VCaP (cell line): ENCODE measurements around the gene GGA1.

Source experiments
- H3K27ac ChIP-seq: fragments of 450-650 bp; 2 replicates; pipeline ENCODE4 v1.5.1; 2017
- CTCF ChIP-seq: fragments of 450-650 bp; conservative IDR thresholded peaks from 2 replicates; pipeline ENCODE4 v1.5.1; 2017; ENCODE audit warnings: mild to moderate bottlenecking, moderate library complexity

Gene GGA1

DNA sequence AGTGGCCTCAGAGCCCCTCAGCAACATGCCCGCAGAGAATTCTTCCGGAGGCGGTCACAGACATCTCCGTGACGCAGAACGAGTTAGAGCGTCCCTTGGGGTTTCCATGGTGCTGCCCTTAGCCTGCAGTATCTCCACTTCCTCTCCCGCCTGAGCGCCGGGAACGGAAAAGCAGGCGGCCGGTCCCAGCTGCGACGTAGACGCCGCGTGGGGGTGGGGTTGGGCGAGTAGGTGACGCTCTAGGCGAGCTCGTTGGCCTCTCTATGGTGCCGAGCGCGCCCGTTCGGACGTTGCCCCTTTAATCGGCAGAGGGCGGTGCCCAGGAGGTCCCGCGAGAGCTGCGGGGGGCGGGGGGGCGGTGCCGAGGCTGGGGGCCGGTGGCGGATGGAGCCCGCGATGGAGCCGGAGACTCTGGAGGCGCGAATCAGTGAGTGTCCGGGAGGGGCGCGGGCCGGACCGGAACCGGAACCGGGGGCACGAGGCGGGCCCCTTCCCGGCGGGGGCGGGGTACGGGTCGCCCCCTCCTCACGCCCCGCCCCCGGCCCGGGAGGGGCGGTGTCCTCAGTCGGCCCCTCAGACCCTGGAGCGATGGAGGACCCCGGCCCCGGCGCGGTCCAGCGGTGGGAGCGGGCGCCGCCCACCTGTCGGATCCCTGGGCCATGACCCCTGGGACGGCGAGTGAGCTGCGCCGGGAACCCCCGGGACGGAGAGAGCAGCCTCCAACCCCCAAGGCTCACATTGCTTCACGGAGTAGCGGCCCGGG lies at the start of gene GGA1:
Gene GGA1, plus strand, starts transcription at position 358 of the 763 bp plus-strand sequence. Its CDS starts 27 bp downstream, at position 385.
- TF ChIP-seq CTCF: no peak
- H3K27ac ChIP-seq: peak within 1 kb of the TSS; percentile 96

DNA sequence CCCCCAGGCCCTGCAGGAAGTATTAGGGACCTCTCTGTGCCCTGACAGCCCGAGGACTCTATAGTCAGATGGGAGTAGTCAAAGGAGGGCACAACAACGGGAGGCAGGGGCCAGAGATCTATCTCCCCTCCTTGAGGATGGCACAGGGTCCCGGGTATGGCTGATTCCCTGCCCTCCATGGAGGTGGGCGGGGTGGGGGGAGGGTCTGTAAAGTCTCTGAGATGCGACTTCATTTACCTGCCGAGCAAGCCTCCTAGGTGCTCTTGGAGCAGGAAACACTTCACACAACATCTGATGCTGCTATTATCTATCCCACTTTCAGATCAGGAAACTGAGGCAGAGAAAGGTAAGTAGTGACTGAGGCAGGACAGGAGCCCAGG lies 49.1 kb upstream of the GGA1 start:
- peak overlapping the region; percentile 65 for H3K27ac ChIP-seq
- TF ChIP-seq CTCF: no peak

DNA sequence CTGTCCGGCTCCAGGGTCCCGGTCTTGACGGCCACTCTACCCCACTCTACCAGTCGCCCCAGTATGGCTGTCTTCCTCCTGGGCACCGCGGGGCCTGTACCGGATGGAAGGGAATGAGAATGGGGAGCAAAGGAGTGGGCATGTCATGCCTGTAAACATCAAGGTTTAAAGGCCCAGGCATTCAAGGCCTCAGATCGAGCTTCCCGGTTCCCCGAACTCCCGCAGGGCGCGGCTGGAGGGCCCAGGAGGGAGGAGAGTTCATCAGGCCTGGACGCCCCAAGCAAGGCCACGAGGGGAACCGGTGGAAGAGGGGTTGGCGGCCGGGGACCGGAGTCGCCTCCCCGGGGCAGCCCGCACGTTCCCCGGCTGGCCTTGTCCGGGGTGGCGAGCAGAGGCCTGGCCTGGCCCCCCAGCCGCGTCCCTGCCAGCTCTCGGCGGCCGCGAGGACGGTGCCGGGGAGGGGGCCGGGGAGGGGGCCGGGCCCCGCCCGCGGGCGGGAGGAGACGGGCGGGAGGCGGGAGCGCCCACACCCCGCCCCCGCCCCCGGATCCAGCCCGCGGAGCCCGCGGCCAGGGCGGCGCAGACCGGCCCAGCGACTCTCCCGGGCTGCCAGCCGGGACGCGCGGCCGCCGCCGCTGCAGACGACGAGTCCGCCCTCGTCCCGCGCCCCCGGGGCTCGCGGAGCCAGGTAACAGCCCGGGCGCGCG lies 48.6 kb upstream of the GGA1 start, which contains the start of gene CDC42EP1:
Gene CDC42EP1, plus strand, starts transcription at position 580 of the 707 bp plus-strand sequence. CDS start 5,870 bp downstream, outside the sequence.
- peak within 1 kb of the TSS; percentile 65 for H3K27ac ChIP-seq
- no peak for TF ChIP-seq CTCF

- peak overlapping the region; percentile 65 for H3K27ac ChIP-seq
Measured at GRCh38 chr22:37560608-37561211, 47.9 kb upstream of the GGA1 start.

DNA sequence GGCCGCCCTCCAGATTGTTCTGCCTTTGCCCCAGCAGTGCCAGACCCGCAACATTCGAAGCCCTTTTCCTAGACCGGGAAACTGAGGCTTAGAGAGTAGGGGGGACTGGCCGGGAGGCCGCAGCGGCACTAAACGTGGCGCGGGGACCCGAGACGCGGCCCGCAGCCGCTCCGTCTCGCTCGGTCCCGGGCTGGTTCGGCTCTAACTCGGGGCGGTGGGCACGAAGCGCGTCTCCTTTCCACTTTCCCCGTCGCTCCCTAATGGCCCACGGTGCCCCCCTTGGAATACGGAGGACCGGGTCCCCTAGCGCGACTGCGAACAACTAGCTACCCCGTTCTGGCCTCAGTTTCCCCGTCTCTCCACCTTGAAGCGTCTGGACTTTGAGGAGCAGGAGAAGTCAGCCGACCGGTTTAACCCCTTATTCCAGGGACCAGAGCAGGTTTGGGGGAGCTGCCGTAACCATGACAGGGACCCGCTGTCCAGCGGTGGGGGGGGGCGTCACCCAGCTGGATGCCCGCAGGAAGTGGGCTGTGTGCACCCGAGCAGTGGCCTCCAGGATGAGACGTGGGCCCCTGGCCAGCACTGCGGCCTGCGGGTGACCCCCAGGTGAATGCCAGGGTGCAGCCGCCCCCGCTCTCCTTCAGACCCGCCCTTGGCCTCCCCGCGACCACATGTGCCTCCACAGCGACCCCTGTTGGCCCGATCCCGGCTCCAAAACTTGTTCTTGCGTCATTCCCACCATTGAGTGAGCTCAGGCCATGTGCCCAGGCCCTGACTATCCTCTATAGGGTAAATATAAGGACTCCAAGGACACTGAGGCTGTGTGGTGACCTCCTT lies 47.2 kb upstream of the GGA1 start:
- H3K27ac ChIP-seq: peak overlapping the region; percentile 65; the same call in 1 of the 2 replicates
- TF ChIP-seq CTCF: peak; percentile 68

More at GRCh38 chr22:37560608-37561211, 47.9 kb upstream of the GGA1 start:
- TF ChIP-seq CTCF: no peak

DNA sequence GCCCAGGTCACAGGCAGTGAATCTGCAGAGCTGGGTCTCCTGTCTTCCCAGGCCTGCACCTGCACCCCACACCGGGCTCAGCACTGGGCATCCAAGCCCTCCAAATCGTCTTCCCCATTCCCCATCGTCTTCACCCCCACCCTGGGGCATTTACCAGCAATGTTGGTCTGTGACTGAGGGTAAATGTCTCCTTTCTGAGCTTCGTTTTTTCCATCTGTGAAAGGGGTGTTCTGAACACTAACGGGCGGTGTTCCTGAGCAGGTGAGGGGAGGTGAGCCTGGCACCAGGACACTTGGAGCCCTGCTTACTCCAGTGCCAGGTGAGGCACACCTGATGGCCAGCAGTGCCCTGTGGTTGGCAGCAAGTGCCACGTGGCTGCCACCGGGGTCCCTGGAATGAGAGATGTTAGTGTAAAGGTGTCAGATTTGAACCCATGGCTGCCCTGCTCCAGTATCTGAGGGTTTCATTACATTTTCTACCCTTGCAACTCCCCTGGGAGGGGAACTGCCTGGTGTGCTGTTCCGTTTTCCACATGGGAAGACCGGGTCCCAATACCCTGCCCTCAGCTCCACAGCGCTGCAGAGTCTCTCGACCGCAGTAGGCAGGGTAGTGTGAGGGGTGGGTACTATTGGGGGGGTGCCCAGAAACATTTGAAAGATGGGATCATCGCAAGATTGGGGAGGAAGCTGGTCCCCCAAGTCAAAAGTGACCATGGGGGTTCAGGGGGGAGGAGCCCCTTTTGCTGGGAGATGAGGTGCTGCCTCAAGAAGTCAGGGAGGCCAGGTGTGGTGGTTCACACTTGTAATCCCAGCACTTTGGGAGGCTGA lies 46.4 kb upstream of the GGA1 start:
- TF ChIP-seq CTCF: peak; percentile 21; the same call in 1 of the 2 replicates

More for the DNA sequence above, 46.4 kb upstream of the GGA1 start:
- no peak overlapping the region for H3K27ac ChIP-seq
